Stimulated activated CD4-positive, alpha-beta T cell treated with anti-CD3 and anti-CD28 coated beads, Interleukin-12 subunit alpha, Interleukin-12 subunit beta, amount 100 ng/mL, for 24 hours (primary cell): ENCODE results near the gene RMC1.
"Not testable (repeated sequence)": the region's sequence is repeated elsewhere in the genome, so short reads cannot be mapped to it uniquely, and the experiment has no call there.

ENCODE experiments used
- DNase-seq, 2 experiments: peaks; one replicate each; pipeline ENCODE4 v3.0.0-alpha.2; 2020; ENCODE audit warnings: low read depth in 2 of 2

RMC1 gene

GRCh38 chr18:23531912-23532311 lies 28.6 kb downstream of the RMC1 start:
- DNase-seq, result no peak

- DNase-seq, result no peak
Measured at GRCh38 chr18:23532848-23533247, 29.5 kb downstream of the RMC1 start.

GRCh38 chr18:23534276-23534675 lies 31.0 kb downstream of the RMC1 start:
- DNase-seq, result no peak

GRCh38 chr18:23536204-23536603 lies 32.9 kb downstream of the RMC1 start:
- no peak for DNase-seq

GRCh38 chr18:23537274-23537673 lies 34.0 kb downstream of the RMC1 start:
- no peak for DNase-seq

- no peak for DNase-seq
Measured at GRCh38 chr18:23538001-23538400, 34.7 kb downstream of the RMC1 start.

GRCh38 chr18:23538870-23539269 lies 35.6 kb downstream of the RMC1 start:
- DNase-seq, result no peak

GRCh38 chr18:23539296-23539695 lies 36.0 kb downstream of the RMC1 start:
- no peak for DNase-seq

- no peak for DNase-seq
Measured at GRCh38 chr18:23539911-23540525, 36.7 kb downstream of the RMC1 start.

- no peak for DNase-seq
Measured at GRCh38 chr18:23540867-23541266, 37.6 kb downstream of the RMC1 start.

GRCh38 chr18:23541349-23542093 lies 38.2 kb downstream of the RMC1 start:
- DNase-seq, result no peak

GRCh38 chr18:23542461-23542860 lies 39.1 kb downstream of the RMC1 start:
- DNase-seq, result no peak

GRCh38 chr18:23545247-23545789 lies 42.0 kb downstream of the RMC1 start:
- no peak for DNase-seq

GRCh38 chr18:23547306-23547705 lies 44.0 kb downstream of the RMC1 start:
- DNase-seq, result no peak

GRCh38 chr18:23547846-23548245 lies 44.5 kb downstream of the RMC1 start:
- DNase-seq, result no peak

GRCh38 chr18:23548275-23548674 lies 45.0 kb downstream of the RMC1 start:
- DNase-seq, result no peak

- DNase-seq, result no peak
Measured at GRCh38 chr18:23548719-23549118, 45.4 kb downstream of the RMC1 start.

- DNase-seq, result no peak
Measured at GRCh38 chr18:23550898-23551297, 47.6 kb downstream of the RMC1 start.

- DNase-seq, result no peak
Measured at GRCh38 chr18:23551978-23552377, 48.7 kb downstream of the RMC1 start.

GRCh38 chr18:23552505-23552904 lies 49.2 kb downstream of the RMC1 start:
- no peak for DNase-seq

- no peak for DNase-seq
Measured at GRCh38 chr18:23553887-23554286, 50.6 kb downstream of the RMC1 start.

- DNase-seq, result no peak
Measured at GRCh38 chr18:23556145-23556780, 53.0 kb downstream of the RMC1 start.

- DNase-seq, result not testable (repeated sequence)
Measured at GRCh38 chr18:23557511-23557910, 54.2 kb downstream of the RMC1 start.
